HepG2 (cell line): ENCODE measurements around the gene HELZ2. TPM values are rescaled to one million over a fixed set of nuclear protein-coding genes. Genes with fewer than 3 reads are reported as not detected.

Source experiments
- ATAC-seq: fragments of 200-7000 bp; cut with Tn5 transposase; 3 replicates; pipeline ENCODE4 v1.9.1; 2020; ENCODE audit warnings: mild to moderate bottlenecking, moderate library complexity
- BruUV-seq: library from RNA; stranded (reverse); fragments of 400-500 nt; replicated peaks from 2 replicates; lab custom pipeline; 2021; lab: Mats Ljungman, UMichigan
- CTCF ChIA-PET: fragments of 300-600 bp; formaldehyde crosslinking; extraction: SDS; loops from one replicate; lab custom pipeline; 2021; ENCODE audit warnings: low total read pairs, inconsistent platforms, low intra/inter-chr PET ratio; lab: Yijun Ruan, JAX
- POLR2A ChIA-PET: fragments of 350-600 bp; sonication (Branson Sonifier 250); formaldehyde crosslinking; loops from one replicate; lab custom pipeline; 2020; ENCODE audit warnings: antibody characterized with exemption, inconsistent platforms; lab: Yijun Ruan, JAX
- DNase-seq: peaks from one replicate; pipeline ENCODE4 v3.0.0-alpha.2; 2015; ENCODE audit warnings: low spot score
- FAIRE-seq: peaks from 3 replicates; lab custom pipeline; 2011; peaks lifted over from hg19 to GRCh38; lab: Jason Lieb, UNC
- H2AFZ ChIP-seq: one replicate; pipeline ENCODE4 v1.6.1; 2011; ENCODE audit warnings: low read length, inconsistent platforms
- H3K27ac ChIP-seq: fragments of 300-600 bp; 3 replicates; pipeline ENCODE4 v1.8.0; 2011; ENCODE audit warnings: mixed run types, mild to moderate bottlenecking, mixed read lengths, low read length, inconsistent platforms; ENCODE audit not compliant: insufficient read depth; ENCODE audit errors: extremely low read length
- H3K27me3 ChIP-seq, 2 experiments: fragments of 200-600 bp in 1 of 2; 2 replicates in 1 of 2; 3 replicates in 1 of 2; pipeline versions ENCODE4 v1.6.0 to v1.8.0; 2011; ENCODE audit warnings: low read length in 2 of 2, mild to moderate bottlenecking in 2 of 2, moderate library complexity in 2 of 2, inconsistent platforms in 1 of 2; ENCODE audit not compliant: insufficient read depth in 2 of 2, control insufficient read depth in 1 of 2
- H3K36me3 ChIP-seq, 2 experiments: fragments of 200-600 bp in 1 of 2; replicated peaks in 1 of 2; 2 replicates in 1 of 2; 3 replicates in 1 of 2; pipeline versions ENCODE4 v1.5.1 to v1.8.0; 2011; ENCODE audit warnings: low read length in 2 of 2, inconsistent platforms in 1 of 2; ENCODE audit not compliant: insufficient read depth in 2 of 2, control insufficient read depth in 1 of 2
- H3K4me1 ChIP-seq: 2 replicates; pipeline ENCODE4 v1.5.1; 2012; ENCODE audit warnings: low read length, inconsistent platforms; ENCODE audit not compliant: insufficient read depth
- H3K4me2 ChIP-seq: 2 replicates; pipeline ENCODE4 v1.6.0; 2011; ENCODE audit warnings: low read depth, low read length, inconsistent platforms
- H3K4me3 ChIP-seq, 3 experiments: fragments of 200-600 bp in 1 of 3; sonication (generic), shearing (Covaris generic) in 1 of 3; replicated peaks in 1 of 3; 2 replicates each; pipeline ENCODE4 v1.5.1; 2011 to 2016; ENCODE audit warnings: low read length in 3 of 3, inconsistent platforms in 2 of 3, low read depth in 2 of 3, mild to moderate bottlenecking in 2 of 3, control low read depth in 1 of 3, mixed read lengths in 1 of 3; ENCODE audit not compliant: insufficient read depth in 1 of 3
- H3K79me2 ChIP-seq: one replicate; pipeline ENCODE4 v1.6.1; 2011; ENCODE audit warnings: low read length, inconsistent platforms; ENCODE audit not compliant: insufficient read depth
- H3K9ac ChIP-seq: 2 replicates; pipeline ENCODE4 v1.6.0; 2011; ENCODE audit warnings: mild to moderate bottlenecking, low read depth, low read length, inconsistent platforms; ENCODE audit not compliant: insufficient read depth
- H3K9me3 ChIP-seq: 2 replicates; pipeline ENCODE4 v1.5.1; 2012; ENCODE audit warnings: mild to moderate bottlenecking, low read length
- H4K20me1 ChIP-seq: 2 replicates; pipeline ENCODE4 v1.6.0; 2011; ENCODE audit warnings: inconsistent platforms, mild to moderate bottlenecking, low read length, moderate library complexity; ENCODE audit not compliant: insufficient read depth
- AGO1 ChIP-seq: fragments of 200-400 bp; formaldehyde crosslinking; IDR thresholded peaks from 2 replicates; pipeline ENCODE4 v1.6.1; 2017; ENCODE audit warnings: mild to moderate bottlenecking, low read depth, low read length, moderate library complexity; ENCODE audit not compliant: poor library complexity, severe bottlenecking
- HNF4G ChIP-seq, 2 experiments: sonication (generic) in 1 of 2; formaldehyde crosslinking in 1 of 2; IDR thresholded peaks; 2 replicates each; pipeline versions ENCODE4 v1.4.0 to v1.6.1; 2011 to 2020; ENCODE audit warnings: borderline replicate concordance in 2 of 2, low read depth in 2 of 2, mild to moderate bottlenecking in 2 of 2, low read length in 1 of 2, missing genetic modification reagents in 1 of 2, moderate library complexity in 1 of 2
- NONO ChIP-seq, 2 experiments: fragments of 450-650 bp in 1 of 2; sonication (generic) in 1 of 2; formaldehyde crosslinking in 1 of 2; IDR thresholded peaks in 1 of 2; conservative IDR thresholded peaks in 1 of 2; 2 replicates each; pipeline versions ENCODE4 v1.6.1 to v1.8.0; 2017 to 2022; ENCODE audit warnings: mild to moderate bottlenecking in 1 of 2, missing genetic modification reagents in 1 of 2, moderate library complexity in 1 of 2
- PCBP1 ChIP-seq: fragments of 200-400 bp; formaldehyde crosslinking; IDR thresholded peaks from 2 replicates; pipeline ENCODE4 v1.6.1; 2017; ENCODE audit warnings: mild to moderate bottlenecking, low read depth, low read length, borderline replicate concordance
- RFX3 ChIP-seq: IDR thresholded peaks from 2 replicates; pipeline ENCODE4 v1.6.1; 2016; ENCODE audit warnings: missing biosample characterization, missing genetic modification reagents
- YY1 ChIP-seq: IDR thresholded peaks from 2 replicates; pipeline ENCODE4 v1.6.1; 2011; ENCODE audit warnings: low read length, low read depth, moderate library complexity, mild to moderate bottlenecking; ENCODE audit not compliant: insufficient read depth, insufficient replicate concordance
- ZBTB46 ChIP-seq: sonication (generic); formaldehyde crosslinking; IDR thresholded peaks from 2 replicates; pipeline ENCODE4 v1.4.0; 2020; ENCODE audit warnings: mild to moderate bottlenecking, missing genetic modification reagents, borderline replicate concordance
- ZC3H13 ChIP-seq: sonication (generic); formaldehyde crosslinking; IDR thresholded peaks from 2 replicates; pipeline ENCODE4 v1.8.1; 2023; ENCODE audit warnings: mild to moderate bottlenecking, missing genetic modification reagents, moderate library complexity
- ZNF143 ChIP-seq: sonication (generic); formaldehyde crosslinking; IDR thresholded peaks from 2 replicates; pipeline ENCODE4 v1.4.0; 2020; ENCODE audit warnings: missing genetic modification reagents
- ZNF678 ChIP-seq: sonication (generic); formaldehyde crosslinking; IDR thresholded peaks from 2 replicates; pipeline ENCODE4 v1.4.0; 2020; ENCODE audit warnings: mild to moderate bottlenecking, missing genetic modification reagents
- ZNF687 ChIP-seq: sonication (generic); formaldehyde crosslinking; IDR thresholded peaks from 2 replicates; pipeline ENCODE4 v1.5.1; 2020; ENCODE audit warnings: mild to moderate bottlenecking, missing genetic modification reagents, moderate library complexity
- ZNF788 ChIP-seq: sonication (generic); formaldehyde crosslinking; IDR thresholded peaks from 2 replicates; pipeline ENCODE4 v1.5.0; 2020; ENCODE audit warnings: mild to moderate bottlenecking, missing genetic modification reagents, borderline replicate concordance
- WGBS: methylation state at CpG from one replicate; pipeline ENCODE4 v1.1.6; 2017; ENCODE audit warnings: low lambda C conversion rate; 5-methylcytosine and 5-hydroxymethylcytosine counted together
- in situ Hi-C: cut with HindIII; loops from 2 replicates; pipeline ENCODE4 v1.10.0; 2017; ENCODE audit warnings: low pct_unique_long_range_greater_than_20kb; ENCODE audit not compliant: extremely low pct_ligation_motif_present
- intact Hi-C: fragments of 100-400 bp; cut with micrococcal nuclease; formaldehyde crosslinking; loops from one replicate; pipeline ENCODE4 v1.10.0; 2022; ENCODE audit not compliant: unreplicated experiment
- polyA plus RNA-seq, 8 experiments: library from polyadenylated mRNA; depleted of rRNA in 3 of 8; stranded (reverse) in 7 of 8; unstranded in 1 of 8; fragments of >200 nt; fragmentation: Illumina TruSeq in 4 of 8; extraction: Trizol in 4 of 8; gene quantifications; 2 replicates each; pipeline versions ENCODE4 v1.2.1 to v1.2.3, GENCODE V29; 2011 to 2016; ENCODE audit warnings: low read depth in 4 of 8, missing spikeins in 1 of 8, mixed read lengths in 1 of 8; ENCODE audit not compliant: insufficient read depth in 1 of 8
- total RNA-seq, 5 experiments: library from RNA; depleted of rRNA; stranded (reverse); fragments of >200 nt; fragmentation: Illumina TruSeq; extraction: Trizol; gene quantifications; 2 replicates each; pipeline ENCODE4 v1.2.3, GENCODE V29; 2016; ENCODE audit warnings: low read depth in 1 of 5

HELZ2 gene
- total and polyA plus RNA-seq, 2 of the 13 experiments (the other 11 are each of a cell fraction or from before 2014, with no cell fraction given), result 9.6 to 10.1 TPM

GRCh38 chr20:63567136-63567385, 7.0 kb downstream of the HELZ2 start (continued):
- TF ChIP-seq RFX3 (no peak), ZNF687 (CRISPR knock-in tag) (peak; percentile 28)
- TF ChIP-seq, all 625 proteins: peak for 6

GRCh38 chr20:63566395-63567135, 7.5 kb downstream of the HELZ2 start:
- CTCF ChIA-PET, result no interaction called here
- FAIRE-seq, result no peak

More at GRCh38 chr20:63566395-63567135, 7.5 kb downstream of the HELZ2 start:
- 83% methylated on average over 39 of the region's 46 CpGs for WGBS
- Histone ChIP-seq H3K9me3 (no peaks in the 10 kb centered on the region), H3K4me1 (no peaks in the 10 kb centered on the region), H4K20me1 (peaks cover 2% of the 10 kb centered on the region; the same call in 1 of the 2 replicates), H2AFZ (no peak overlapping the region), H3K27me3 (no peaks in the 10 kb centered on the region), H3K79me2 (no peaks in the 10 kb centered on the region), H3K4me2 (no peak overlapping the region), H3K36me3 (no peaks in the 10 kb centered on the region)
- POLR2A ChIA-PET, result no interaction called here
- in situ Hi-C loops, result no loop called here
- intact Hi-C loops, result no loop called here
- DNase-seq, result no peak
- TF ChIP-seq ZBTB46 (CRISPR knock-in tag) (no peak), ZC3H13 (CRISPR knock-in tag) (0 out of 2 replicates have a peak, but pooled peaks have one; percentile 28), AGO1 (peak; percentile 17), HNF4G (IDR thresholded peaks at IDR 0.05; ENCODE audit: borderline replicate concordance, low read depth, low read length) (no peak), HNF4G (CRISPR knock-in tag; IDR thresholded peaks at IDR 0.05; ENCODE audit: borderline replicate concordance, low read depth) (no peak), ZNF788 (no peak), YY1 (no peak), ZNF678 (CRISPR knock-in tag) (no peak), ZNF143 (CRISPR knock-in tag) (no peak), PCBP1 (0 out of 2 replicates have a peak, but pooled peaks have one; percentile 10), NONO (IDR thresholded peaks at IDR 0.05) (no peak), NONO (CRISPR knock-in tag; conservative IDR thresholded peaks at IDR 0.05) (0 out of 2 replicates have a peak, but pooled peaks have one; percentile 6)
- TF ChIP-seq, all 625 proteins: peak for 4
- H3K27ac ChIP-seq, result no peak overlapping the region
- no peak overlapping the region for H3K4me3 ChIP-seq
- no TSS peak for BruUV-seq
- ATAC-seq, result no peak
- H3K9ac ChIP-seq, result no peak overlapping the region
